ENCODE data around the gene GREB1L. TPM values are rescaled to one million over a fixed set of nuclear protein-coding genes. Genes with fewer than 3 reads are reported as not detected.
A peak's percentile ranks its signal among the peaks of the same experiment; 100 is the strongest.
"Not testable (repeated sequence)": the region's sequence is repeated elsewhere in the genome, so short reads cannot be mapped to it uniquely, and the experiment has no call there.

The GREB1L gene
- total RNA-seq, 1 experiment from 2014 or later = 1.2 TPM

- Histone ChIP-seq H3K36me3 (no peaks in the 10 kb centered on the region), H3K4me3 (no peak overlapping the region), H3K9me3 (replicated peaks) (no peaks in the 10 kb centered on the region), H3K27me3 (replicated peaks) (peaks cover 4% of the 10 kb centered on the region; the same call in 1 of the 2 replicates), H3K4me1 (replicated peaks) (0 out of 2 replicates have a peak, but pooled peaks cover 4% of the 10 kb centered on the region), H3K27ac (no peak overlapping the region)
- no peak for DNase-seq (ENCODE audit: low read depth in 1 of 2, low spot score in 2 of 2)
Measured at GRCh38 chr18:21369146-21369545, 127.1 kb downstream of the GREB1L start.

- not testable (repeated sequence) for DNase-seq (ENCODE audit: low read depth in 1 of 2, low spot score in 2 of 2); H3K4me3 ChIP-seq; H3K4me1 ChIP-seq (replicated peaks); H3K9me3 ChIP-seq (replicated peaks); H3K27ac ChIP-seq; H3K36me3 ChIP-seq; H3K27me3 ChIP-seq (replicated peaks)
Measured at GRCh38 chr18:21369597-21369996, 127.6 kb downstream of the GREB1L start.

- no peak overlapping the region for H3K4me3 ChIP-seq
- H3K36me3 ChIP-seq = no peaks in the 10 kb centered on the region
- H3K27ac ChIP-seq = no peak overlapping the region
- H3K4me1 ChIP-seq (replicated peaks) = no peaks in the 10 kb centered on the region
- no peak for DNase-seq (ENCODE audit: low read depth in 1 of 2, low spot score in 2 of 2)
- H3K27me3 ChIP-seq (replicated peaks) = peaks cover 5% of the 10 kb centered on the region; the same call in 1 of the 2 replicates
- H3K9me3 ChIP-seq (replicated peaks) = no peaks in the 10 kb centered on the region
Measured at GRCh38 chr18:21383031-21383430, 141.0 kb downstream of the GREB1L start.

- peaks cover 12% of the 10 kb centered on the region for H3K4me1 ChIP-seq (replicated peaks)
- H3K27me3 ChIP-seq (replicated peaks) = peaks cover 5% of the 10 kb centered on the region; the same call in 1 of the 2 replicates
- no peaks in the 10 kb centered on the region for H3K9me3 ChIP-seq (replicated peaks)
- DNase-seq (ENCODE audit: low read depth in 1 of 2, low spot score in 2 of 2) = no peak
- no peaks in the 10 kb centered on the region for H3K36me3 ChIP-seq
- no peak overlapping the region for H3K27ac ChIP-seq
- no peak overlapping the region for H3K4me3 ChIP-seq
Measured at GRCh38 chr18:21386523-21387240, 144.7 kb downstream of the GREB1L start.

GRCh38 chr18:21387886-21388285 is 145.9 kb downstream of the GREB1L start:
- H3K27ac ChIP-seq = no peak overlapping the region
- H3K27me3 ChIP-seq (replicated peaks) = peaks cover 5% of the 10 kb centered on the region; the same call in 1 of the 2 replicates
- DNase-seq (ENCODE audit: low read depth in 1 of 2, low spot score in 2 of 2) = no peak
- no peaks in the 10 kb centered on the region for H3K36me3 ChIP-seq
- H3K4me1 ChIP-seq (replicated peaks) = peaks cover 12% of the 10 kb centered on the region
- no peaks in the 10 kb centered on the region for H3K9me3 ChIP-seq (replicated peaks)
- H3K4me3 ChIP-seq = no peak overlapping the region

- Histone ChIP-seq H3K27me3 (replicated peaks) (peaks cover 2% of the 10 kb centered on the region; the same call in 1 of the 2 replicates), H3K4me1 (replicated peaks) (peaks cover 12% of the 10 kb centered on the region), H3K9me3 (replicated peaks) (no peaks in the 10 kb centered on the region), H3K36me3 (no peaks in the 10 kb centered on the region), H3K27ac (no peak overlapping the region), H3K4me3 (no peak overlapping the region)
- DNase-seq (ENCODE audit: low read depth in 1 of 2, low spot score in 2 of 2) = no peak
Measured at GRCh38 chr18:21389283-21389682, 147.3 kb downstream of the GREB1L start.

GRCh38 chr18:21389903-21390302 is 147.9 kb downstream of the GREB1L start:
- H3K9me3 ChIP-seq (replicated peaks) = no peaks in the 10 kb centered on the region
- H3K27ac ChIP-seq = no peak overlapping the region
- no peaks in the 10 kb centered on the region for H3K36me3 ChIP-seq
- peaks cover 12% of the 10 kb centered on the region for H3K4me1 ChIP-seq (replicated peaks)
- no peak overlapping the region for H3K4me3 ChIP-seq
- H3K27me3 ChIP-seq (replicated peaks) = no peaks in the 10 kb centered on the region; the same call in 1 of the 2 replicates
- DNase-seq (ENCODE audit: low read depth in 1 of 2, low spot score in 2 of 2) = no peak

GRCh38 chr18:21391074-21391673 is 149.1 kb downstream of the GREB1L start:
- H3K27ac ChIP-seq = peak overlapping the region; percentile 22; the same call in 1 of the 2 replicates
- no peaks in the 10 kb centered on the region for H3K9me3 ChIP-seq (replicated peaks)

GRCh38 chr18:21393986-21394385 is 152.0 kb downstream of the GREB1L start:
- no peak for DNase-seq (ENCODE audit: low read depth in 1 of 2, low spot score in 2 of 2)
- Histone ChIP-seq H3K9me3 (replicated peaks) (no peaks in the 10 kb centered on the region), H3K27me3 (replicated peaks) (no peaks in the 10 kb centered on the region), H3K27ac (no peak overlapping the region), H3K4me1 (replicated peaks) (peaks cover 12% of the 10 kb centered on the region), H3K4me3 (no peak overlapping the region), H3K36me3 (no peaks in the 10 kb centered on the region)

More at GRCh38 chr18:21391074-21391673, 149.1 kb downstream of the GREB1L start:
- Histone ChIP-seq H3K27me3 (replicated peaks) (no peaks in the 10 kb centered on the region; the same call in 1 of the 2 replicates), H3K4me1 (replicated peaks) (peaks cover 12% of the 10 kb centered on the region), H3K36me3 (no peaks in the 10 kb centered on the region), H3K4me3 (no peak overlapping the region)
- DNase-seq (ENCODE audit: low read depth in 1 of 2, low spot score in 2 of 2) = peak in 1 of 2 experiments; percentile 33

- Histone ChIP-seq H3K27me3 (replicated peaks) (0 out of 2 replicates have a peak, but pooled peaks cover 2% of the 10 kb centered on the region), H3K4me1 (replicated peaks) (no peaks in the 10 kb centered on the region)
Measured at GRCh38 chr18:21398121-21398520, 156.1 kb downstream of the GREB1L start.

GRCh38 chr18:21402272-21402671 is 160.2 kb downstream of the GREB1L start:
- H3K4me1 ChIP-seq (replicated peaks) = no peaks in the 10 kb centered on the region
- no peaks in the 10 kb centered on the region for H3K9me3 ChIP-seq (replicated peaks)
- H3K27ac ChIP-seq = no peak overlapping the region
- no peaks in the 10 kb centered on the region for H3K36me3 ChIP-seq
- H3K27me3 ChIP-seq (replicated peaks) = 0 out of 2 replicates have a peak, but pooled peaks cover 2% of the 10 kb centered on the region
- no peak for DNase-seq (ENCODE audit: low read depth in 1 of 2, low spot score in 2 of 2)
- no peak overlapping the region for H3K4me3 ChIP-seq

More at GRCh38 chr18:21398121-21398520, 156.1 kb downstream of the GREB1L start:
- Histone ChIP-seq H3K27ac (no peak overlapping the region), H3K4me3 (no peak overlapping the region), H3K9me3 (replicated peaks) (no peaks in the 10 kb centered on the region), H3K36me3 (no peaks in the 10 kb centered on the region)
- DNase-seq (ENCODE audit: low read depth in 1 of 2, low spot score in 2 of 2) = no peak

- Histone ChIP-seq H3K27ac (no peak overlapping the region), H3K9me3 (replicated peaks) (no peaks in the 10 kb centered on the region), H3K4me3 (no peak overlapping the region), H3K36me3 (no peaks in the 10 kb centered on the region), H3K4me1 (replicated peaks) (no peaks in the 10 kb centered on the region), H3K27me3 (replicated peaks) (0 out of 2 replicates have a peak, but pooled peaks cover 2% of the 10 kb centered on the region)
- DNase-seq (ENCODE audit: low read depth in 1 of 2, low spot score in 2 of 2) = no peak
Measured at GRCh38 chr18:21404426-21404825, 162.4 kb downstream of the GREB1L start.

GRCh38 chr18:21406116-21406515 is 164.1 kb downstream of the GREB1L start:
- no peaks in the 10 kb centered on the region for H3K9me3 ChIP-seq (replicated peaks)
- H3K27ac ChIP-seq = no peak overlapping the region
- no peak for DNase-seq (ENCODE audit: low read depth in 1 of 2, low spot score in 2 of 2)
- no peaks in the 10 kb centered on the region for H3K27me3 ChIP-seq (replicated peaks)
- H3K36me3 ChIP-seq = no peaks in the 10 kb centered on the region
- no peak overlapping the region for H3K4me3 ChIP-seq
- H3K4me1 ChIP-seq (replicated peaks) = no peaks in the 10 kb centered on the region

- 0 out of 2 replicates have a peak, but pooled peaks cover 3% of the 10 kb centered on the region for H3K4me1 ChIP-seq (replicated peaks)
- H3K4me3 ChIP-seq = no peak overlapping the region
- DNase-seq (ENCODE audit: low read depth in 1 of 2, low spot score in 2 of 2) = no peak
- no peaks in the 10 kb centered on the region for H3K9me3 ChIP-seq (replicated peaks)
- H3K36me3 ChIP-seq = no peaks in the 10 kb centered on the region
- no peak overlapping the region for H3K27ac ChIP-seq
- H3K27me3 ChIP-seq (replicated peaks) = no peaks in the 10 kb centered on the region
Measured at GRCh38 chr18:21408681-21409080, 166.6 kb downstream of the GREB1L start.

Data from SJSA1 (cell line).